Dedifferentiated amniotic fluid mesenchymal stem cell (primary cell): ENCODE results near the gene UGT1A8.
"Not testable (repeated sequence)": the region's sequence is repeated elsewhere in the genome, so short reads cannot be mapped to it uniquely, and the experiment has no call there.

Experiments
- DNase-seq: peaks from one replicate; pipeline ENCODE4 v3.0.0-alpha.2; 2016; ENCODE audit errors: extremely low spot score

The UGT1A8 gene

DNA sequence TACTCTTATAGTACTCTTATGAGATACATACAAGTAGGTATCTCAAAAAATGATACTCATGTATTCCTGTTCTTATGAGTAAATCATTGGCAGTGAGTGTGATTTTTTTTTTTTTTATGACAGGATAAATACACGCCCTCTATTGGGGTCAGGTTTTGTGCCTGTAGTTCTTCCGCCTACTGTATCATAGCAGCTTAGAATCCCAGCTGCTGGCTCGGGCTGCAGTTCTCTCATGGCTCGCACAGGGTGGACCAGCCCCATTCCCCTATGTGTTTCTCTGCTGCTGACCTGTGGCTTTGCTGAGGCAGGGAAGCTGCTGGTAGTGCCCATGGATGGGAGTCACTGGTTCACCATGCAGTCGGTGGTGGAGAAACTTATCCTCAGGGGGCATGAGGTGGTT lies at the start of gene UGT1A8:
UGT1A8 (plus strand) TSS at position 158 of the 400 bp plus-strand sequence; CDS start at position 233, 75 bp downstream.
- DNase-seq = not testable (repeated sequence)

- DNase-seq = no peak
Observed at GRCh38 chr2:233571001-233571400, 46.4 kb upstream of the UGT1A8 start.

GRCh38 chr2:233571462-233571861 lies 46.0 kb upstream of the UGT1A8 start:
- no peak for DNase-seq

DNA sequence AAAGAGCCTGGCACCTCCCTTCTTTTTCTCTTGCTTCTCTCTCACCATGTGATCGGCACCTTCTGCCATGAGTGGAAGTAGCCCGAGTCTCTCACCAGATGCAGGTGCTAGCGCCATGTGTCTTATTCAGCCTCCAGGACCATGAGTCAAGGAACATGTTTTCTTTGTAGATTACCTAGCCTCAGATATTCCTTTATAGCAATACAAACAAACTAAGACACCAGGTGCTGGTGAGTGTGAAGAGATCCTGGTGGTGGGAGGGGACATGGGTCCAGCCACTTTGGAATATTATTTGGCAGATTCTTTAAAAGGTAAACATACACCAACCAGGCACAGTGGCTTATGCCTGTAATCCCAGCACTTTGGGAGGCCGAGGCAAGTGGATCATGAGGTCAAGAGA lies 45.0 kb upstream of the UGT1A8 start:
- DNase-seq = no peak

GRCh38 chr2:233577341-233577740 lies 40.1 kb upstream of the UGT1A8 start:
- DNase-seq = not testable (repeated sequence)

DNA sequence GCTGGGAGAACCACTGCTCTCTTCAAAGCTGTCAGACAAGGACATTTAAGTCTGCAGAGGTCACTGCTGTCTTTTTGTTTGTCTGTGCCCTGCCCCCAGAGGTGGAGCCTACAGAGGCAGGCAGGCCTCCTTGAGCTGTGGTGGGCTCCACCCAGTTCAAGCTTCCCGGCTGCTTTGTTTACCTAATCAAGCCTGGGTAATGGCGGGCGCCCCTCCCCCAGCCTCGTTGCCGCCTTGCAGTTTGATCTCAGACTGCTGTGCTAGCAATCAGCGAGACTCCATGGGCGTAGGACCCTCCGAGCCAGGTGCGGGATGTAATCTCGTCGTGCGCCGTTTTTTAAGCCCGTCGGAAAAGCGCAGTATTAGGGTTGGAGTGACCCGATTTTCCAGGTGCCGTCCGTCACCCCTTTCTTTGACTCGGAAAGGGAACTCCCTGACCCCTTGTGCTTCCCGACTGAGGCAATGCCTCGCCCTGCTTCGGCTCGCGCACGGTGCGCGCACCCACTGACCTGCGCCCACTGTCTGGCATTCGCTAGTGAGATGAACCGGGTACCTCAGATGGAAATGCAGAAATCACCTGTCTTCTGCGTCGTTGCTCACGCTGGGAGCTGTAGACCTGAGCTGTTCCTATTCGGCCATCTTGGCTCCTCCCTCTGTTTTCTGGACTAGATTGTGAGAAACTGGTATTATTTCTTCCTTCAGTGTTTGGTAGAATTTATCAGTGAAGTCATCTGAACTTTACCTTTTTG lies 34.0 kb upstream of the UGT1A8 start:
- DNase-seq = not testable (repeated sequence)

- DNase-seq = no peak
Observed at GRCh38 chr2:233584210-233584609, 33.2 kb upstream of the UGT1A8 start.

DNA sequence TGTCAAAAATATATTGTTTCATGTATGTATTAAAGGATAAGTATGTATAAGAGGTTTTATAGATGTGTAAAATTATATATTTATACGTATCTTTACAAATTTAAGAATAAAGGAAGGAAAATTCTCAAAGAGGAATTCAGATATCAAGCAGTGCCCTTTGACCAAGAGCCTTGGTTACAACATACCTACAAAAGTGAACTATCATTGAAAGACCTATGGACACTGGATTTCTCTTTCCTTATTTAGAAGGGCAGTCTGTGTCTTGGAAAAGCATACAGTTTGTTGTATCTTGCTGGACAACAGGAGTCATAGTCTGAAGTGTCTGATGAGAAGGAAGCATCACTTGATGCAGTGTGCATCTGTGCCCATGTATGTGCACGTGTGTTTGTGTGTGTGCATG lies 29.0 kb upstream of the UGT1A8 start:
- no peak for DNase-seq

GRCh38 chr2:233592706-233593105 lies 24.7 kb upstream of the UGT1A8 start:
- not testable (repeated sequence) for DNase-seq

- no peak for DNase-seq
Observed at GRCh38 chr2:233593201-233593600, 24.2 kb upstream of the UGT1A8 start.

- no peak for DNase-seq
Observed at GRCh38 chr2:233597522-233597921, 19.9 kb upstream of the UGT1A8 start.

- DNase-seq = no peak
Observed at GRCh38 chr2:233598952-233599351, 18.5 kb upstream of the UGT1A8 start.

DNA sequence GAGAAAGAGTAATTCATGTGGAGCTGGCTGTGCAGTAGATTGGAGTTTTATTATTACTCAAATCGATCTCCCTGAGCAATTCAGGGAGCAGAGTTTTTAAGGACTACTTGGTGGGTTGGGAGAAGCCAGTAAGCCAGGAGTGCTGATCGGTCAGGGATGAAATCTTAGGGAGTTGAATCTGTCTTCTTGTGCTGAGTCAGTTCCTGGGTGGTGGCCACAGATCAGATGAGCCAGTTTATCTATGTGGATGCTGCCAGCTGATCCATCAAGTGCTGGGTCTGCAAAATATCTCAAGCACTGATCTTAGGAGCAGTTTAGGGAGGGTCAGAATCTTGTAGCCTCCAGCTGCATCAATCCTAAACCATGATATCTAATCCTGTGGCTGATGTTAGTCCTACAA lies 17.0 kb upstream of the UGT1A8 start:
- DNase-seq = no peak

DNA sequence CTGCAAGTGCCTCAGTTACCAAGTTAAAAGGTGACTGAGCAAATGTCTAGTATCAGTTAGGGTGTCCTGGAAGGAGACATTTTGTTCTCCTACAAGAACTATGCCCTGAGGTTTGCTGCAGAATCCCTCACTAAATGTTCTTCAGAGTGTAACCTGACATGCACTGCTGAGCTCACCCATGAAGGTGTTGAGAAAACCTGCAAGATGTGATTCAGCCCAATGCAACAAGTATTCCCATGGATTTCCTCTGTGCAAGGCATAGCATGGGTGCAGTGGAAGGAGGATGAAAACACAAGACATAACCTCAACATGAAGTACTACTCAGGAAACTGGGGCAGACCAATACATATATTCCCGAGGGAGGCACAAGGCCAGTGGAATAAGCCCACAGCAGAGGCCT lies 15.4 kb upstream of the UGT1A8 start:
- DNase-seq = no peak

DNA sequence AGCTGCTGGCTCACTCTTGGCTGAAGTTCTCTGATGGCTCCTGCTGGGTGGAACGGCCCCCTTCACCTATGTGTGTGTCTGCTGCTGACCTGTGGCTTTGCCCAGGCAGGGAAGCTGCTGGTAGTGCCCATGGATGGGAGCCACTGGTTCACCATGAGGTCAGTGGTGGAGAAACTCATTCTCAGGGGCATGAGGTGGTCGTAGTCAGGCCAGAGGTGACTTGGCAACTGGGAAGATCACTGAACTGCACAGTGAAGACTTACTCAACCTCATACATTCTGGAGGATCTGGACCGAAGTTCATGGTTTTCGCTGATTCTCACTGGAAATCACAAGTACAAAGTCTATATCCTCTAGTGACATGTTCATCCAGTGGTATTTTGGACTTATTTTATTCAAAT lies 13.9 kb upstream of the UGT1A8 start:
- DNase-seq = no peak

DNA sequence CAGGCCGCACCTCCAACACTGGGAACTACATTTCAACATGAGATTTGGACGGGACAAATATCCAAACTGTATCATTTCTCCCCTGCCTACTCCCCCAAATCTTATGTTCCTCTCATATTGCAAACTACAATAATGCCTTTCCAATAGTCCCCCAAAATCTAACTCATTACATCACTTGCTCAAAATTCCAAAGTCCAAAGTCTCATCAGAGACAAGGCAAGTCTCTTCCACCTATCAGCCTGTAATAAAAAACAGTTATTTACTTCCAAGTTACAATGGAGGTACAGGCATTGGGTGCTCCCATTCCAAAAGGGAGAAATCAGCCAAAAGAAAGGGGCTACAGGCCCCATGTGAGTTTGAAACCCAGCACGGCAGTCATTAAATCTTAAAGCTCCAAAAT lies 12.6 kb upstream of the UGT1A8 start:
- no peak for DNase-seq

- no peak for DNase-seq
Observed at GRCh38 chr2:233605680-233606079, 11.8 kb upstream of the UGT1A8 start.

DNA sequence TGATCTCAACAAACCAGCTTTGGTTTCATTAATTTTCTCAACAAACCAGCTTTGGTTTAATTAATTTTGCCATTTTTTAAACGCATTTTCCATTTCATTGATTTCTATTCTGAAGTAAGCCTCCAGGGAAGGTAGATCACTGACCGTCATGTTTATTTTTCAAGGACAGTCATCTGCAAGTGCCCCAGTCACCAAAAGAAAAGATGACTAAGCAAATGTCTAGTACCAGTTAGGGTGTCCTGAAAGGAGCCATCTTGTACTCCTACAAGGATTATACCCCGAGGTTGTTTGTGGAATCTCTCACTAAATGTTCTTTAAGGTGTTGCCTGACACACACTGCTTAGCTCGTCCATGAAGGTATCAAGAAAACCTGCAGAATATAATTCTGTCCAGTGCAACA lies 6.1 kb upstream of the UGT1A8 start:
- no peak for DNase-seq

GRCh38 chr2:233620204-233620603 lies 2.8 kb downstream of the UGT1A8 start:
- no peak for DNase-seq

DNA sequence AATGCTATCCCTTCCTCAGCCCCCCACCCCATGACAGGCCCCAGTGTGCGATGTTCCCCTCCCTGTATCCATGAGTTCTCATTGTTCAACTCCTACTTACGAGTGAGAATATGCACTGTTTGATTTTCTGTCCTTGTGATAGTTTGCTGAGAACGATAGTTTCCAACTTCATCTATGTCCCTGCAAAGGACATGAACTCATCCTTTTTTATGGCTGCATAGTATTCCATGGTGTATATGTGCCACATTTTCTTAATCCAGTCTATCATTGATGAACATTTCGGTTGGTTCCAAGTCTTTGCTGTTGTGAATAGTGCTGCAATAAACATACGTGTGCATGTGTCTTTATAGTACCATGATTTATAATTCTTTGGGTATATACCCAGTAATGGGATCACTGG lies 4.4 kb downstream of the UGT1A8 start:
- DNase-seq = not testable (repeated sequence)

DNA sequence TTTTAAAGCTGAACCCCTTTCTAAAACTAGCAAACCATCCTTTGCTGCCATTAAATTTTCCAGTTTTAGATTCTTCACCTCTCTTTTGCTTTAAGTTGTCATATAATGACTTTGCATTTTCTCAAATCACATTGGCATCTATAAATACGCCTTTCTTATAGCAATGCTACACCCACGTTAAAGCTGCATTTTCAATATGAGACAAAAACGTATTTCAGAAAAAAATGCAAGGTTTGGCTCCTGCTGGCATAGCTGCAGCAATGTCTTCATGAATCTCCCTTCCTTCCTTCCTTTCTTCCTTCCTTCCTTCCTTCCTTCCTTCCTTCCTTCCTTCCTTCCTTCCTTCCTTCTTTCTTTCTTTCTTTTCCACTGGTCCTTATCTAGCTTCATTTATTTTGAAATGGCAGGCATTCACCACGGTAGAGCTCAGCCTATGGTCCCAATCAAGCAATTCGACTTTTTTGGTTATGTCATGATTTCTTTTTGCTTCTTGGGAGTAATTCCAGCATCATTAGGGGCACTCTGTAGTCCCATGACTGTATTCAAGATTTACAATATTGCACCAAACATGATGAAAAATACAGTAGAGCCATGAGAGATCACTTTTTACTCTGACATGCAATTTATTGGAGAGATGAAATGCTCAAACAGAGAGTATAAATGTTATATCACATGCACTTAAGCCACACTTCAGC lies 10.0 kb downstream of the UGT1A8 start:
- DNase-seq = peak; percentile 6

DNA sequence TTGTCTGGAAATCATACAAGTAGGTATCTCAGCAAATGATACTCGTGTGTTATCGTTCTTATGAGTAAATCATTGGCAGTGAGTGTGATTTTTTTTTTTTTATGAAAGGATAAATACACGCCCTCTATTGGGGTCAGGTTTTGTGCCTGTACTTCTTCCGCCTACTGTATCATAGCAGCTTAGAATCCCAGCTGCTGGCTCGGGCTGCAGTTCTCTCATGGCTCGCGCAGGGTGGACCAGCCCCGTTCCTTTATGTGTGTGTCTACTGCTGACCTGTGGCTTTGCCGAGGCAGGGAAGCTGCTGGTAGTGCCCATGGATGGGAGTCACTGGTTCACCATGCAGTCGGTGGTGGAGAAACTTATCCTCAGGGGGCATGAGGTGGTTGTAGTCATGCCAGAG lies 18.9 kb downstream of the UGT1A8 start, which contains the start of gene UGT1A10:
UGT1A10 (plus strand) TSS at position 143 of the 400 bp plus-strand sequence; CDS start at position 218, 75 bp downstream.
- not testable (repeated sequence) for DNase-seq

- DNase-seq = no peak
Observed at GRCh38 chr2:233638836-233639235, 21.4 kb downstream of the UGT1A8 start.
